ENCODE measurements around the gene SCN2B. TPM values are rescaled to one million over a fixed set of nuclear protein-coding genes. Genes with fewer than 3 reads are reported as not detected.

SCN2B gene
- polyA plus RNA-seq, 1 of the 3 experiments (the other 2 are of a cell fraction), result 0.05 TPM

- no peak for TF ChIP-seq REST (IDR thresholded peaks at IDR 0.05; ENCODE audit: low read depth, low read length)
- TF ChIP-seq GATA2 (CRISPR knock-in tag; IDR thresholded peaks at IDR 0.05), result no peak
- TF ChIP-seq, protein P1, sequence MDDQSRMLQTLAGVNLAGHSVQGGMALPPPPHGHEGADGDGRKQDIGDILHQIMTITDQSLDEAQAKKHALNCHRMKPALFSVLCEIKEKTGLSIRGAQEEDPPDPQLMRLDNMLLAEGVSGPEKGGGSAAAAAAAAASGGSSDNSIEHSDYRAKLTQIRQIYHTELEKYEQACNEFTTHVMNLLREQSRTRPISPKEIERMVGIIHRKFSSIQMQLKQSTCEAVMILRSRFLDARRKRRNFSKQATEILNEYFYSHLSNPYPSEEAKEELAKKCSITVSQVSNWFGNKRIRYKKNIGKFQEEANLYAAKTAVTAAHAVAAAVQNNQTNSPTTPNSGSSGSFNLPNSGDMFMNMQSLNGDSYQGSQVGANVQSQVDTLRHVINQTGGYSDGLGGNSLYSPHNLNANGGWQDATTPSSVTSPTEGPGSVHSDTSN (IDR thresholded peaks at IDR 0.05), result no peak
- TF ChIP-seq RAD21 (IDR thresholded peaks at IDR 0.05; ENCODE audit: low read length), result no peak
- no peak for TF ChIP-seq TEAD4 (IDR thresholded peaks at IDR 0.05; ENCODE audit: borderline replicate concordance, insufficient read depth)
These were observed 48.2 kb upstream of the SCN2B start, which contains the start of gene JAML (continued) for GRCh38 chr11:118224511-118225188.

GRCh38 chr11:118223992-118224391 is 47.6 kb upstream of the SCN2B start:
- H3K9ac ChIP-seq, result no peak overlapping the region
- no peaks in the 10 kb centered on the region; a peak in 1 of 4 replicates for H3K4me1 ChIP-seq (ENCODE audit: control insufficient read depth in 1 of 2, insufficient read depth in 2 of 2, low read depth in 1 of 2, low read length in 1 of 2)
- peaks cover 21% of the 10 kb centered on the region; the same call in 1 of the 2 replicates for H3K27me3 ChIP-seq (ENCODE audit: insufficient read depth)
- no peaks in the 10 kb centered on the region for H3K79me2 ChIP-seq (ENCODE audit: insufficient read depth)
- 20% methylated on average over 6 of the region's 6 CpGs for WGBS (ENCODE audit: low lambda C conversion rate)
- no peak for TF ChIP-seq NFIC (IDR thresholded peaks at IDR 0.05; ENCODE audit: borderline replicate concordance)
- no peak for TF ChIP-seq EP300 (IDR thresholded peaks at IDR 0.05; ENCODE audit: borderline replicate concordance in 1 of 2, low read depth in 1 of 2, low read length in 1 of 2)
- TF ChIP-seq, protein P1 (IDR thresholded peaks at IDR 0.05), result no peak
- no peak for TF ChIP-seq TAF1 (IDR thresholded peaks at IDR 0.05; ENCODE audit: borderline replicate concordance, low read depth, low read length)
- no peak for TF ChIP-seq FOSL2 (IDR thresholded peaks at IDR 0.05; ENCODE audit: borderline replicate concordance, low read depth)
- no peak for TF ChIP-seq MEF2A (IDR thresholded peaks at IDR 0.05; ENCODE audit: borderline replicate concordance, low read depth)
- TF ChIP-seq TCF12 (IDR thresholded peaks at IDR 0.05), result no peak
- TF ChIP-seq JUND (IDR thresholded peaks at IDR 0.05), result no peak
- TF ChIP-seq RXRA (IDR thresholded peaks at IDR 0.05; ENCODE audit: borderline replicate concordance, low read depth), result no peak
- TF ChIP-seq SMC3 (IDR thresholded peaks at IDR 0.05; ENCODE audit: low read depth, low read length), result no peak
- TF ChIP-seq, protein P2, sequence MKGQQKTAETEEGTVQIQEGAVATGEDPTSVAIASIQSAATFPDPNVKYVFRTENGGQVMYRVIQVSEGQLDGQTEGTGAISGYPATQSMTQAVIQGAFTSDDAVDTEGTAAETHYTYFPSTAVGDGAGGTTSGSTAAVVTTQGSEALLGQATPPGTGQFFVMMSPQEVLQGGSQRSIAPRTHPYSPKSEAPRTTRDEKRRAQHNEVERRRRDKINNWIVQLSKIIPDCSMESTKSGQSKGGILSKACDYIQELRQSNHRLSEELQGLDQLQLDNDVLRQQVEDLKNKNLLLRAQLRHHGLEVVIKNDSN (IDR thresholded peaks at IDR 0.05; ENCODE audit: borderline replicate concordance, low read depth), result no peak
- TF ChIP-seq RCOR1 (IDR thresholded peaks at IDR 0.05; ENCODE audit: low read length), result no peak
- no peak for TF ChIP-seq RFX5 (IDR thresholded peaks at IDR 0.05; ENCODE audit: low read length)
- no peak for TF ChIP-seq FOXJ3 (CRISPR knock-in tag; IDR thresholded peaks at IDR 0.05)
- TF ChIP-seq NRF1 (IDR thresholded peaks at IDR 0.05; ENCODE audit: low read depth, low read length), result no peak
- no peak for TF ChIP-seq YY1 (IDR thresholded peaks at IDR 0.05; ENCODE audit: low read depth)
- TF ChIP-seq RAD21 (IDR thresholded peaks at IDR 0.05; ENCODE audit: low read length), result no peak
- TF ChIP-seq FOXM1 (IDR thresholded peaks at IDR 0.05; ENCODE audit: low read depth), result no peak
- POLR2A ChIA-PET, result no interaction called here
- no peaks in the 10 kb centered on the region for H3K36me3 ChIP-seq (replicated peaks in 1 of 2; ENCODE audit: control insufficient read depth in 1 of 2, insufficient read depth in 2 of 2, low read length in 1 of 2)
- no peak overlapping the region for H3K4me2 ChIP-seq
- no peaks in the 10 kb centered on the region for H3K9me2 ChIP-seq
- DNase-seq, result no peak
- H3K27ac ChIP-seq (ENCODE audit: low read depth in 2 of 2, low read length in 1 of 2), result no peak overlapping the region
- H4K20me1 ChIP-seq (ENCODE audit: insufficient read depth), result no peaks in the 10 kb centered on the region
- H3K9me3 ChIP-seq, result no peaks in the 10 kb centered on the region
- no peak overlapping the region for H3K4me3 ChIP-seq (ENCODE audit: low read depth in 2 of 2, low read length in 1 of 2)
- no peak overlapping the region for H2AFZ ChIP-seq (ENCODE audit: low read depth)
- no peaks in the 10 kb centered on the region for H3F3A ChIP-seq (replicated peaks; ENCODE audit: insufficient read depth)
- CTCF ChIA-PET, result no interaction called here

All from SK-N-SH (cell line).